ENCODE data around the gene DBNL. TPM values are rescaled to one million over a fixed set of nuclear protein-coding genes. Genes with fewer than 3 reads are reported as not detected.

DBNL gene
- total RNA-seq, 1 donor from 2014 or later: 177 TPM

DNA sequence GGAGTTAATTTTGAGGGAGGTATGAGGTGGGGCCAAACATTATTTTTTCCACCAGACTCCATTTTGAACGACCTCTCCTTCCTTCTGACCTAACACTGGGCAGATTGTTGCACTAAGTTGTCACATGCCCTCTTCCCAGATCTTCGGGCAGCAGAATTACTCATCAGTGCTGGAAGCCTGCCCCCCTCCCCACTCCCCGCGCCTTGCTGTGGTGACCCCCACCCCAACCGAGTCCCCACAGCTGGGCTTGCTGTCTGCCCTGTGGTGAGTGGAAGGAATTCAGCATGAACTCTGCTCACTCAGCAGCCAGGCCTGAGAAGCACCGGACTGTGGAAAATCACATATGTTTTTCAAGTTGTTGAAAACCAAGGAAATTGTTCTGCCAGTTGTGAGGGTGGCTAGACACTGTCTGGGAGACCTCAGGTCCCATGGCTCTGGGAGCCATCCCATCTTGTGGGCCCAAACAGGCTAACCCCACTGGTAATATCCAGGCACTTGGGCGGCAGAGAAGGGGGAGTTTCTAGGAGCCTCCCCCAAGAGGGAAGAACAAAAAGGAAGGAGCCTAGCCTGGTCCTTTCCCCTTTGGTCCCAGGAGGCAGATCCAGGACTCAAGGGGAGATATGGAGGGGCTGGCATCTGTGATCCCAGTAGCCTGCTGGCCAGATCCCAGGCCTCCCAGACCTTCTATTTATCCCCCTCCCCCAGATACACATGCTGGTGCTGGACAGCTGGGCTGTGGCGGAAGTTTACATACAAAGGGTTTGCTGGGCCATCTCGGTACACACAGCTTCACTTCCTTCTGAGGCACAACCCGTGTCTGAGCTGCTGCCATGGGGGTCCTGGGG, 56.2 kb downstream of the DBNL start:
- intact Hi-C loops (cut with DNase I): no loop called here
- peak; percentile 54 to 85 for DNase-seq (ENCODE audit: low spot score in 2 of 2)
- TF ChIP-seq, protein P1, sequence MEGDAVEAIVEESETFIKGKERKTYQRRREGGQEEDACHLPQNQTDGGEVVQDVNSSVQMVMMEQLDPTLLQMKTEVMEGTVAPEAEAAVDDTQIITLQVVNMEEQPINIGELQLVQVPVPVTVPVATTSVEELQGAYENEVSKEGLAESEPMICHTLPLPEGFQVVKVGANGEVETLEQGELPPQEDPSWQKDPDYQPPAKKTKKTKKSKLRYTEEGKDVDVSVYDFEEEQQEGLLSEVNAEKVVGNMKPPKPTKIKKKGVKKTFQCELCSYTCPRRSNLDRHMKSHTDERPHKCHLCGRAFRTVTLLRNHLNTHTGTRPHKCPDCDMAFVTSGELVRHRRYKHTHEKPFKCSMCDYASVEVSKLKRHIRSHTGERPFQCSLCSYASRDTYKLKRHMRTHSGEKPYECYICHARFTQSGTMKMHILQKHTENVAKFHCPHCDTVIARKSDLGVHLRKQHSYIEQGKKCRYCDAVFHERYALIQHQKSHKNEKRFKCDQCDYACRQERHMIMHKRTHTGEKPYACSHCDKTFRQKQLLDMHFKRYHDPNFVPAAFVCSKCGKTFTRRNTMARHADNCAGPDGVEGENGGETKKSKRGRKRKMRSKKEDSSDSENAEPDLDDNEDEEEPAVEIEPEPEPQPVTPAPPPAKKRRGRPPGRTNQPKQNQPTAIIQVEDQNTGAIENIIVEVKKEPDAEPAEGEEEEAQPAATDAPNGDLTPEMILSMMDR (IDR thresholded peaks at IDR 0.05): no peak
- H3K4me1 ChIP-seq: peaks cover 30 to 48% of the 10 kb centered on the region in 2 donors
- peak overlapping the region; percentile 99 to 100 for H3K27ac ChIP-seq
- no peak overlapping the region for H3K4me3 ChIP-seq
- H3K27me3 ChIP-seq: no peaks in the 10 kb centered on the region
- no peaks in the 10 kb centered on the region for H3K36me3 ChIP-seq
- H3K9me3 ChIP-seq: no peaks in the 10 kb centered on the region

GRCh38 chr7:44101303-44101965, 56.9 kb downstream of the DBNL start:
- H3K27me3 ChIP-seq: no peaks in the 10 kb centered on the region
- H3K36me3 ChIP-seq: peaks cover 1 to 5% of the 10 kb centered on the region in 2 donors
- H3K4me3 ChIP-seq: no peak overlapping the region
- H3K27ac ChIP-seq: peak overlapping the region; percentile 99 to 100
- intact Hi-C loops (cut with DNase I): no loop called here
- H3K9me3 ChIP-seq: no peaks in the 10 kb centered on the region
- TF ChIP-seq, protein P1 (IDR thresholded peaks at IDR 0.05): no peak
- H3K4me1 ChIP-seq: peaks cover 36 to 52% of the 10 kb centered on the region in 2 donors
- DNase-seq (ENCODE audit: low spot score in 2 of 2): no peak

DNA sequence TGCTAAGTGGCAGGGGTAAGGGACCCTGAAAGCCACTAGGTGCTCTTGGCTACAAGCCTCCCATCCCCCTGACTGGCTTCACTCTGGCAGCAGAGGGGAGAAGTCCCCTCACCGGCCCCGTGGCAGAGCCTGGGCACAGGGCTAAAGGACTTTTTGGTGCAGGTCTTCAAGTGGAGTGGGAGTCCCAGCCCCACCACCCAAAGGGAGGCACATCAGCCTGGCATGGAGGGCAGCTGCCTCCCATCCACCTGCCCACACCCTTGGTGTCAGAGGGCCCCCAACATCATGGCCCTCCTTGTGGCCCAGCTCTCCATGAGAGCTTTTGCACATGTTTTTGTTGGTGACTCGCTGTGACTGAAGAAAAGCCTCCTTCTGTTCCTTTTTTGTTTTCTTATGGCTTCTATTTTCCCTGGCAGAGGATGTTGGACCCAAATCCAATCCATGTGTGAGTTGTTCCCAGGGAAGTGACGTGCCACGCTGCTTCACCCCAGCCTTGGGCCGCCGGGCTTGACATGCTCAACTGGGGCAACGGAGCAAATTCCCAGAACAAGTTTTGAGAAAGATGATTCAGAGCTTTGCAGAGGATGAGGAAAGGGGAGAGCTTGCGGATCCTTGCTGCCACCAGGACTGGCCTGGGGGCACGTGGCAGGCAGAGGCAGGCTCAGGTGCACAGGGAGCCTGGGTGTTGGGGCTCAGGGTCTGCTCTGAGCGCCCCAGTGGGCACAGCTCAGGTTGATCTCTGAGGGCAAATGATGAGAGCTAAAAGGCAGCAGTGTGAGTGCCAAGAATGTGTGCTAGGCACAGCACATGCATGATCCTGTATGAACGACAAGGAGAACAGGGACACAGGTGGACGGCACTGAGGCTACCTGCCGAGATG, 57.7 kb downstream of the DBNL start:
- intact Hi-C loops (cut with DNase I): loop anchor here (1.0 kb wide), 2 partner anchors 14 to 30 kb away; no protein-coding TSS in a partner anchor
- Histone ChIP-seq H3K4me3 (peak overlapping the region in 1 of 2 donors; percentile 12), H3K27ac (peak overlapping the region; percentile 99 to 100), H3K4me1 (peaks cover 42 to 60% of the 10 kb centered on the region in 2 donors), H3K27me3 (no peaks in the 10 kb centered on the region), H3K9me3 (no peaks in the 10 kb centered on the region), H3K36me3 (peaks cover 5 to 13% of the 10 kb centered on the region in 2 donors)
- DNase-seq (ENCODE audit: low spot score in 2 of 2): peak; percentile 80 to 98
- TF ChIP-seq, protein P1 (IDR thresholded peaks at IDR 0.05): no peak

- TF ChIP-seq, protein P1 (IDR thresholded peaks at IDR 0.05): no peak
- no peaks in the 10 kb centered on the region for H3K27me3 ChIP-seq
- H3K36me3 ChIP-seq: peaks cover 13 to 21% of the 10 kb centered on the region in 2 donors
- H3K4me1 ChIP-seq: peaks cover 50 to 68% of the 10 kb centered on the region in 2 donors
- no peaks in the 10 kb centered on the region for H3K9me3 ChIP-seq
- intact Hi-C loops (cut with DNase I): loop anchor here (1.0 kb wide), 3 partner anchors 15 to 31 kb away; partner anchors contain the start of gene POLM
- peak overlapping the region in 1 of 2 donors; percentile 12 for H3K4me3 ChIP-seq
- H3K27ac ChIP-seq: peak overlapping the region; percentile 99 to 100
- no peak for DNase-seq (ENCODE audit: low spot score in 2 of 2)
These were observed 58.5 kb downstream of the DBNL start for GRCh38 chr7:44102846-44103565.
